Upper lobe of left lung (tissue), 6 donors: ENCODE measurements around the gene CCDC124. TPM values are rescaled to one million over a fixed set of nuclear protein-coding genes. Genes with fewer than 3 reads are reported as not detected.

Source experiments
- ATAC-seq, 2 donors: fragments of 200-7000 bp; cut with Tn5 transposase; one replicate each; pipeline ENCODE4 v1.9.1; 2022; ENCODE audit warnings: mild to moderate bottlenecking in 2 of 2, moderate library complexity in 2 of 2; ENCODE audit not compliant: low FRiP score in 2 of 2
- DNase-seq, 2 donors: peaks; one replicate each; pipeline ENCODE4 v3.0.0-alpha.2; 2019 to 2020
- H3K27ac ChIP-seq, 4 donors: fragments of 200-600 bp; sonication (generic); one replicate each; pipeline ENCODE4 v1.5.1; 2016 to 2019
- H3K27me3 ChIP-seq, 4 donors: fragments of 200-600 bp; sonication (generic); one replicate each; pipeline ENCODE4 v1.5.1; 2017 to 2019
- H3K36me3 ChIP-seq, 4 donors: fragments of 200-600 bp; sonication (generic); one replicate each; pipeline ENCODE4 v1.5.1; 2016 to 2019
- H3K4me1 ChIP-seq, 4 donors: fragments of 200-600 bp; sonication (generic); one replicate each; pipeline ENCODE4 v1.5.1; 2018 to 2019
- H3K4me3 ChIP-seq, 4 donors: fragments of 200-600 bp; sonication (generic); one replicate each; pipeline ENCODE4 v1.5.1; 2017 to 2019; ENCODE audit warnings: mild to moderate bottlenecking in 2 of 4, moderate library complexity in 1 of 4
- H3K9me3 ChIP-seq, 4 donors: fragments of 200-600 bp; sonication (generic); one replicate each; pipeline ENCODE4 v1.5.1; 2018 to 2019
- CTCF ChIP-seq, 6 experiments: fragments of 450-650 bp in 4 of 6; fragments of 200-600 bp in 2 of 6; sonication (generic) in 2 of 6; IDR thresholded peaks; one replicate each; pipeline ENCODE4 v1.5.1; 2016 to 2019; ENCODE audit warnings: antibody characterized with exemption in 6 of 6
- EP300 ChIP-seq, 4 donors: sonication (generic); formaldehyde crosslinking; IDR thresholded peaks; one replicate each; pipeline ENCODE4 v1.5.1; 2017; ENCODE audit warnings: antibody characterized with exemption in 4 of 4, control low read depth in 2 of 4
- POLR2A ChIP-seq, 4 donors: fragments of 450-650 bp; IDR thresholded peaks; one replicate each; pipeline ENCODE4 v1.5.1; 2016 to 2017; ENCODE audit warnings: antibody characterized with exemption in 4 of 4, mild to moderate bottlenecking in 2 of 4
- POLR2AphosphoS5 ChIP-seq, 2 donors: sonication (generic); formaldehyde crosslinking; IDR thresholded peaks; one replicate each; pipeline ENCODE4 v1.5.1; 2017; ENCODE audit warnings: antibody characterized with exemption in 2 of 2
- WGBS, 2 donors: methylation state at CpG; one replicate each; pipeline ENCODE4 v1.1.5; 2017 to 2018; 5-methylcytosine and 5-hydroxymethylcytosine counted together
- total RNA-seq, 6 donors: library from RNA; depleted of rRNA in 4 of 6; stranded (reverse); fragments of >200 nt in 4 of 6; gene quantifications; one replicate each; pipeline versions ENCODE4 v1.1.0 to v1.2.1, GENCODE V29; 2016 to 2021
- donor health status: DM: no; HTN: no; CAD: no; lungs with moderate emphysema.
- donor health status: DM: no; HTN: yes; CAD: no; lungs with severe emphysema.

The CCDC124 gene
- total RNA-seq, 6 donors from 2014 or later, result 50.2 to 83.3 (median 62.1) TPM

GRCh38 chr19:17933414-17934129 is 757 bp downstream of the CCDC124 start:
- no peak for ATAC-seq

GRCh38 chr19:17936379-17936778 is 3.6 kb downstream of the CCDC124 start:
- Histone ChIP-seq H3K27ac (no peak overlapping the region), H3K9me3 (no peaks in the 10 kb centered on the region), H3K36me3 (peaks cover 0 to 45% (median 18%) of the 10 kb centered on the region in 4 donors), H3K4me3 (no peak overlapping the region), H3K27me3 (no peaks in the 10 kb centered on the region), H3K4me1 (peaks cover 15 to 26% (median 18%) of the 10 kb centered on the region in 4 donors)
- DNase-seq, result peak in 1 of 2 donors; percentile 76
- 84 to 93% methylated on average over 17 to 18 of the region's 21 CpGs for WGBS, 2 donors
- no peak for ATAC-seq
- TF ChIP-seq EP300 (IDR thresholded peaks at IDR 0.05) (no peak), CTCF (IDR thresholded peaks at IDR 0.05) (no peak), POLR2A (IDR thresholded peaks at IDR 0.05) (no peak), POLR2AphosphoS5 (IDR thresholded peaks at IDR 0.05) (no peak)

More at GRCh38 chr19:17933414-17934129, 757 bp downstream of the CCDC124 start:
- Histone ChIP-seq H3K36me3 (peaks cover 0 to 21% (median 10%) of the 10 kb centered on the region in 4 donors), H3K27me3 (no peaks in the 10 kb centered on the region), H3K9me3 (no peaks in the 10 kb centered on the region), H3K4me1 (peaks cover 15 to 26% (median 18%) of the 10 kb centered on the region in 4 donors), H3K27ac (peak overlapping the region; percentile 91), H3K4me3 (peak overlapping the region; percentile 82 to 96 (median 88))
- TF ChIP-seq CTCF (IDR thresholded peaks at IDR 0.05) (no peak), POLR2AphosphoS5 (IDR thresholded peaks at IDR 0.05) (no peak), POLR2A (IDR thresholded peaks at IDR 0.05) (no peak), EP300 (IDR thresholded peaks at IDR 0.05) (no peak)
- no peak for DNase-seq
- WGBS, 2 donors, result 21 to 25% methylated on average over 18 to 19 of the region's 19 CpGs

- H3K27ac ChIP-seq, result no peak overlapping the region
- no peak for TF ChIP-seq CTCF (IDR thresholded peaks at IDR 0.05)
- TF ChIP-seq POLR2AphosphoS5 (IDR thresholded peaks at IDR 0.05), result no peak
- TF ChIP-seq POLR2A (IDR thresholded peaks at IDR 0.05), result no peak
- no peak for TF ChIP-seq EP300 (IDR thresholded peaks at IDR 0.05)
- H3K36me3 ChIP-seq, result peaks cover 0 to 55% (median 22%) of the 10 kb centered on the region in 4 donors
- H3K27me3 ChIP-seq, result no peaks in the 10 kb centered on the region
- H3K4me3 ChIP-seq, result no peak overlapping the region
- peaks cover 7 to 17% (median 10%) of the 10 kb centered on the region in 4 donors for H3K4me1 ChIP-seq
- H3K9me3 ChIP-seq, result no peaks in the 10 kb centered on the region
- no peak for DNase-seq
- WGBS, 2 donors, result 88 to 95% methylated on average over 9 of the region's 9 CpGs
- no peak for ATAC-seq
Observed at GRCh38 chr19:17937371-17937900, 4.6 kb downstream of the CCDC124 start.

- Histone ChIP-seq H3K9me3 (no peaks in the 10 kb centered on the region), H3K27ac (no peak overlapping the region), H3K4me1 (peaks cover 7 to 14% (median 10%) of the 10 kb centered on the region in 4 donors), H3K4me3 (no peak overlapping the region), H3K27me3 (no peaks in the 10 kb centered on the region), H3K36me3 (peaks cover 0 to 63% (median 27%) of the 10 kb centered on the region in 4 donors)
- DNase-seq (peak in 1 of 2 donors; percentile 79), ATAC-seq (peak; percentile 85 to 92)
- WGBS, 2 donors, result 52% methylated on average over 7 of the region's 7 CpGs
- TF ChIP-seq POLR2A (IDR thresholded peaks at IDR 0.05) (no peak), POLR2AphosphoS5 (IDR thresholded peaks at IDR 0.05) (no peak), EP300 (IDR thresholded peaks at IDR 0.05) (no peak), CTCF (IDR thresholded peaks at IDR 0.05) (peak; percentile 83 to 95 (median 92))
Observed at GRCh38 chr19:17938092-17938845, 5.5 kb downstream of the CCDC124 start.
